HG03565 (cell line): ENCODE measurements around the gene ATP2A1.
"Not testable (repeated sequence)": the region's sequence is repeated elsewhere in the genome, so short reads cannot be mapped to it uniquely, and the experiment has no call there.

ENCODE experiments used
- ATAC-seq: cut with Tn5 transposase; IDR thresholded peaks from one replicate; pipeline ENCODE4 v1.9.1; 2021; ENCODE audit warnings: mild to moderate bottlenecking, moderate library complexity; ENCODE audit not compliant: unreplicated experiment

Gene ATP2A1

DNA sequence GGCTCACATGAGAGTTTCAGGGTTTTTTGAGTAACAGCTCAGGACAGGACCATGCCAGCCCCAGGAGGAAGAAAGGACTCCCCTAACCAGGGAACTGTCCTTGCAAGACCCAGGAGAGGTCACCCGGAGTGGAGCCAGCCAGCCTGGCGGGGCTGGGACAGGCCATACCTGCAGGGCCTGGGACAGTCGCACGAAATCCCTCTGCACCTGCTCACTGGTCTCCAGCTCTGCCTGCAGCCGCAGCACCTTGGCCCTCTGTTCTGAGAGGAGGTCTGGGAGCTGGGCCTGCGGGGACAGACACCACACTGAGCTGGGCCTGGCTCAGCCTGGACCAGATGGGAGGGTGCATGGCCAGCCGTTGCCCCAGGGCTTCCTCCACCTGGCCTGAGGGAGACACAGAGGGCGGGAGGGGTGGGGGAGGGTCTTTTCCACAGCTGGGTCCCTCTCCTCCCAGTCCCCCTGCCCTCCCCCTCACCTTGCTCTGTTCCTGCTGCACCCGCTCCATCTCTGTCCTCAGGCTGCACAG lies 27.0 kb downstream of the ATP2A1 start:
- ATAC-seq = no peak

DNA sequence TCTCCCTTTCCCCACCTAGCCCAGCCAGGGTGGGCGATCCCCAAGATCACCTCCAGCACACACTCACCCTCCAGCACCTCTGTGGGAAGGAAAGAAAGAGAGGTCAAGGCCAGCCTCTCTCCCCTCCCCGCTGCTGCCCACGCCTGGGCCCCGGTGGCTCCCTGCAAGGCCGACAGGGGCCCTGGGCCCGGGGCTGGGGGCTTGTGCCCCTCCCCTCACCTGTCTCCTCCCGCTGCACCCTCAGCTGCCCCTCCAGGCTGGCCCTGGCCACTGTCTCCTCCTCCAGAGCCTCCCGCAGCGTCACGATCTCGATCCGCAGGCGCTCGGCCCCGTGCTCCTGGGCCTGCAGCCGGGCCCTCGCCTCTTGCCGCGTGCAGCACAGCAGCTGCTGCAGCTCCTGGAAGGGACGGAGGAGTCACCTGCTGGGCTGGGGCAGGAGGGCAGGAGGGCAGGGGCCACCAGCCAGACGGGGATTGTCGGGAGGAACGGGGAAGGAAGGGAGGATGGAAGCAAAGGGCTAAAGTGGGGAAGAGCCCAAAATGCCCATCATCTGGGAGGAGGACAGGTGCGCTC lies 27.6 kb downstream of the ATP2A1 start:
- ATAC-seq = no peak

DNA sequence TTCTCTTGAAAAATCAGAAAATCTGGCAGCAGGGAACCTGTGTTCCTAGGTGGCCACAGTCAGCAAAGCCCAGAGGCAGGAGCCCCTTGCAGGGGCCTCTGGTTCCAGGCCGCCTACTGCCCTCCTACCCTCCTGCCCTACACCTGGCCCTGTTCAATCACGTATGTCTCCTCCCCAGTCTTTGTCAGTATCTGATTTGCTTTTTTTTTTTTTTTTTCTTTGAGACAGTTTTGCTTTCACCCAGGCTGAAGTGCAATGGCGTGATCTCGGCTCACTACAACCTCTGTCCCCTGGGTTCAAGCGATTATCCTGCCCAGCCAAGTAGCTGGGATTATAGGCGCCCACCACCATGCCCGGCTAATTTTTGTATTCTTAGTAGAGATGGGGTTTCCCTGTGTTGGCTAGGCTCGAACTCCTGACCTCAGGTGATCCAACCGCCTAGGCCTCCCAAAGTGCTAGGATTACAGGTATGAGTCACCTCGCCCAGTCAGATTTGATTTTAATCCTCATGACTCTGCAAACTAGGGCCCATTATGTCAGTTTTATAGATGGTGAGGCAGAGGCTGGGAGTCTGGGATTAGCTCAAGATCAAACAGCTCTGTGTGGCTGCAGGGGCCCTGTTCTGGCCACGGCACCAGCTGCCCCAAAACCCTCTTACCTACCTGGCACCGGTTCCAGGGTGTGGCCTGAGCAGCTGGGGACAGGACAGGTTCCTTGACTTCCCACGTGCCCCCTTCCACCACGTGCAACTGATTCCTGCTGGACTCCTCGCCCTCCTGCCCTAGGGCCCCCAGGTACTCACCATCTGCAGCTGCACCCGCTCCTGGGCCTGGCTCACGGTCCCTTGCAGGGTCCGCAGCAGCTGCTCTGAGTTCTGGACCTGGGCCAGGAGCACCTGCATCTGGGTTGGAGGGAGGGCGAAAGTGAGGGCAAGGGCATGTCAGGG lies 32.1 kb downstream of the ATP2A1 start:
- ATAC-seq = no peak

DNA sequence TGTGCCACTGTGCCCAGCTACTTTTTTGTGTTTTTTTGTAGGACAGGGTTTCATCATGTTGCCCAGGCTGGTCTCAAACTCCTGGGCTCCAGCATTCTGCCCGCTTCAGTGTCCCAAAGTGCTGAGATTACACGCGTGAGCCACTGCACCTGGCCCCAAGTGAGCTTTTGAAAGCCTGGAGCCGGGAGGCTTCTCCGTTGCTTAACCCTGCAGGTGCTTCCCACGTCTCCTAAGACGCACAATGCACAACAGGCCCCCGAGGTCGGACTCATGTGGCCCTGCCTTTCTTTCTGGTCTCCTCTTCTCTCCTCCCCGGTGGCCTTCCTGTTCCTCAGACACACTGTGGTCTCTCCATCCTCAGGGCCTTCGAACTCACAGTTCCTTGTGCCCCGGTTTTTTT lies 34.3 kb downstream of the ATP2A1 start:
- ATAC-seq = no peak

DNA sequence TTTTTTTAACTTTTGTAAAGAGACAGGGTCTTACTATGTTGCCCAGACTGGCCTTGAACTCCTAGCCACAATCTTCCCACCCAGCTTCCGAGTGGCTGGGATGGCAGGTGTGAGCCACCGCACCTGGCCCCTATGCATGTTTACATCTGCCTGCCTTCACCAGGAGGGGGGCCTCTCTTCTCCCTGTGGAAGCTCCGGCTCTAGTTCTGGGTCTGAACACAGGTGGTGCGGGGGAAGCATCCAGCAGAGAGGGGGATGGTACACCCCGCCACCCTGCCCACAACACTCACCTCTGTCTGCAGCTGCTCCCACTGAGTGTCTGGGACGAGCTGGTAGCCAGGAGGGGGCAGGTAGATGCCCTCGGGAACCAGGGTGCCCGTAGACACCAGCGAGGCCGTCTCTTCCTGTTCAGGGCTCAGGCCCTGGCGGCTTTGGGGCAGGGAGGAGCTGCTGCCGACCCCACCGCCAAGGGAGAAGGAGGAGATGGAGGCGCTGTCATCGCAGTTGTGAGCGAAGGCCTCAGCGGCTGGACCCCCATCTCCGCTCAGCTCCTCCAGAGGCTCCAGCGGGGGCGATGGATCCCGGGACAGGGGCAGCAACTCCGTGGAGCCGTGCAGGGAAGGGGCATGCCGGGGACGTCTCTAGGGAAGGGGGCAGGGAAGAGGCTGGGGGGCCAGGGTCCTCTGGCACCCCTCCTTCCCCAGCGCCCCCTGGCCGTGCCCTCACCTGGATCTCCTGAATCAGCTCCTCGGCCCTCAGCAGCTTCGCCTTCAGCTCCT lies 35.8 kb downstream of the ATP2A1 start:
- ATAC-seq = no peak

DNA sequence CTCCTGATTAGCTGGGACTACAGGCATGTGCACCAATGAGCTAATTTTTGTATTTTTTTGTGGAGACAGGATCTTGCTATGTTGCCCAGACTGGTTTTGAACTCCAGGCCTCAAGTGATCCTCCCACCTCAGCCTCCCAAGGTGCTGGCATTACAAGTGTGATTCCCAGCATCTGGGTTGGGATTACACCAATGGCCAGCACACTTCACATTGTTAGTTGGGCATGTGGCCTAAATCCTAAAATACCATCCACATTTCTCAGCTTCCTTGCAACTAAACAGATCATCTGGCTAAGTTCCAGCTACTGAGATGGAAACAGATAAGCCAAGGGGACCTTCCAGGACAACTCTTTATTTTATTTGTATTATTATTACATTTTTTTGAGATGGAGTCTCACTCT lies 36.9 kb downstream of the ATP2A1 start:
- ATAC-seq = no peak

DNA sequence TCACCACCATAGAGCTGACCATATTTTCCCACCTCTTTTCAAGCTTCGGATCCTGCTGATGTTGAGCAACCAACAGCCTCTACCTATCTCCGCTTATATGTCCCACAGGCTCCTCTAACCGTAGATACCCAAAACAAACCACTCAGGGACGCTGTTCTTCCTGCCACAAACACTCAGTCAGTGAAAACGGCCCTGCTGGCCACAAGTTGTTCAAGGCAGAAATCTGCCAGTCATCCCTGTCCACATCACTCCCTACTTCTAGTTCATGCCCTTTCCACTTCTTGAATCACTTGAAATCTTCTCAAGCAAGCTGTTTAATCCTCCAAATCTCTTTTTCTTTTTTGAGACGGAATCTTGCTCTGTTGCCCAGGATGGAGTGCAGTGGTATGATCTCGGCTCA lies 38.8 kb downstream of the ATP2A1 start:
- no peak for ATAC-seq

DNA sequence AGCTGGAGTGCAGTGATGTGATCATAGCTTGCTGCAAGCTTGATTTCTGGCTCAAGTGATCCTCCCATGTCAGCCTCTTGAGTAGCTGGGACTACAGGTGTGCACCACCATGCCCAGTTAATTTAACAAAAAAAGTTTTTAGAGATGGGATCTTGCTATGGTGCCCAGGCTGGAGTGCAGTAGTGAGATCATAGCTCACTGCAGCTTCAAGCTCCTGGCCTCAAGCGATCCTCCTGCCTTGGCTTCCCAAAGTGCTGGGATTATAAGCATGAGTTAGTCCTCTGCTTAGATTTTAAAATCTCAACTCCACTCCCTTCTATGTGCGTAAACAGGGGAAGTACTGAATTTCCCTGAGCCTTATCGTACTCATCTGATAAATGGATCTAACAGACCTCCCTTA lies 40.4 kb downstream of the ATP2A1 start:
- no peak for ATAC-seq

DNA sequence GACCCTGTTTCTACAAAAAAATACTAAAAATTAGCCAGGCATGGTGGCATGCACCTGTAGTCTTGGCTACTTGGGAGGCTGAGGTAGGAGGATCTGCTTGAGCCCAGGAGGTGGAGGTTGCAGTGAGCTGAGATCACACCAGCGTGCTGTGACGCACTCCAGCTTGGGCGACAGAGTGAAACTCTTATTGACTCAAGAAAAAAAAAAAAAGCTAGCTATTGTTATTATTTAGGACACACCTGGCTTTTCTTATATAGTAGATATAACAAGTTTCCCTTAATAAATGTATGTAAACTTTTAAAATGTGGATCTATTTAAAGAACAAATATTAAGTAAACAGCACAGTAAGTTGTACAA lies 44.9 kb downstream of the ATP2A1 start:
- no peak for ATAC-seq

DNA sequence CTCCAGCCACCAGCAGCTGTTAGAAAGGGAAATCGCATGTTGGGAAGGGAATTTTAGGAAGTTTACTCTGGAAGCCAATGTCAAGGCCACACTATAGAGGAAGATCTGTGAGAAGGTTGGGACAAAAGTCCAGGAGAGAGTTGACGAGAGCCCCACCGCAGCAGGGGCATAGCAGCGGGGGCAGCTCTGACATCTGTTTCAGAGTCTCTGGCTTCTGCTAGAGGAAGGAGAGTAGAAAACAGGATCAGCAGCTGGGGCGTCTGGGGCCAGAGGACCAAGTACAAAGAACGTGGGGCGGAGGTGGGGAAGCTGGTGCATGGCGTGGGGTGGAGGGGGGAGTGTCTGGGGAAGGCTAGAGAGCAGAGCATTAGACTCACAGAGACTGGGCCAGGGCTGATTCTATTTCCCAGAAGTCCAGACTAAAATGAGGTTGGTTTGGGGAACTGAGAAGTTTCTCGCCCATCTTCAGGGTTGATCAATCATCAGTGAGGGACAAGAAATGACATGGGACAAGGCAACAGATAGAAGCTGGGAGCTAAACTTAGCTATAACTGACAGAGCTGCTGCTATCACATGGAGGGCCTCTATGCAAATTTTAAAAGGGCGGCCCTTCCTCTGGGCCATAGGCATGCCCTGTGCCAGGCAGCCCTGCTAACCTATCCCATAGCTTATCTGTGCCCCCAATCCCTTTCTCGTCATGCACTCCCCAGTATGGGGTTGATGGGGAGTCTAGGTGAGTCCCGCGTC lies 45.5 kb downstream of the ATP2A1 start:
- peak; percentile 37 for ATAC-seq

DNA sequence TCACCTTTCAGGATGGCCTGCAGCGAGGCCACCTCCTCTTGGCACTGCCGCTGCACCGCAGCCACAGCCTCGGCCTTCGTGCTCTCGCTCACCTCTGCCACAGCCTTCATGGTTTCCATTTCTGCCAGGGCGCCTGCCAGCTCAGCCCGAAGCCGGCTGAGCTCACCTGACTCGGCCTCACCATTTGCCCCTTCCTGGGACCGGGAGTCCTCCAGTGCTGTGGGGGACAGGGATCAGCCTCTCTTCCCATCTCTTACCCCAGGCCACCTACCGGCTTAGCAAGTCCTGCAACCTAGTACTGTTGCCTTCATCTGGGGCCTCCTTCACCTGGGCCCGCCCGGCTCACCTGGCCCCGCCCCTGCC lies 46.1 kb downstream of the ATP2A1 start:
- no peak for ATAC-seq

DNA sequence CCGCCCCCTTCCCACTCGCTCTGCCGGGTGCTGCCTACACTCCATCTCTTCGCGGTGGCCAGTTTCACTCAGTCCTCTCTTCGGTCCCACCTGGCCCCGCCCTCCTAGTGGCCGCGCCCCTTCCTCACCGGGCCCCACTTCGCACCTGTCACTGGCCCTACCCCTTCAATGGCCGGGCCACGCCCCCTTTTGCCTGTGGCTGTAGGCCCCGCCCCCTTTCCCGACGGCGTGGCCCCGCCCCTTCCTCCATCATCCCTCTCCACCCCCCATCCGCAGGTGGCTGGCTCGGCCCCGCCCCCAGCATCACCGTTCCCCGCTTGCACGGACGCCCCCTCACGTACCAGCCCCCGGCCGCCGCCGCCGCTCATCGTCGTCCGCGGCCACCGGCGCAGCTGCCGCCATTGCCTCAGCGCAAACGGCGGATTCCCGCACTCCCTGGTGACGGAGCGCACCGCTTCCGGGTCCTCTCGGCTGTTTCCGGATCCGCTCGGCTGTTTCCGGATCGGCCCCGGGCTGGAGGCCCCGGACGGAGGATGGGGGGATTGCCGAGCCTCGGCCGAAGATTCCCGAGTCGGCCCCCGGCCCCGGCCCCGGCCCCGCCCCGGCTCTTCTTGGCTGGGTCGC lies 46.6 kb downstream of the ATP2A1 start, which contains the start of gene RABEP2:
Gene RABEP2 (minus strand): TSS at position 477 of the 624 bp plus-strand sequence. CDS start 75 bp downstream, at position 402.
- peak; percentile 44 for ATAC-seq

DNA sequence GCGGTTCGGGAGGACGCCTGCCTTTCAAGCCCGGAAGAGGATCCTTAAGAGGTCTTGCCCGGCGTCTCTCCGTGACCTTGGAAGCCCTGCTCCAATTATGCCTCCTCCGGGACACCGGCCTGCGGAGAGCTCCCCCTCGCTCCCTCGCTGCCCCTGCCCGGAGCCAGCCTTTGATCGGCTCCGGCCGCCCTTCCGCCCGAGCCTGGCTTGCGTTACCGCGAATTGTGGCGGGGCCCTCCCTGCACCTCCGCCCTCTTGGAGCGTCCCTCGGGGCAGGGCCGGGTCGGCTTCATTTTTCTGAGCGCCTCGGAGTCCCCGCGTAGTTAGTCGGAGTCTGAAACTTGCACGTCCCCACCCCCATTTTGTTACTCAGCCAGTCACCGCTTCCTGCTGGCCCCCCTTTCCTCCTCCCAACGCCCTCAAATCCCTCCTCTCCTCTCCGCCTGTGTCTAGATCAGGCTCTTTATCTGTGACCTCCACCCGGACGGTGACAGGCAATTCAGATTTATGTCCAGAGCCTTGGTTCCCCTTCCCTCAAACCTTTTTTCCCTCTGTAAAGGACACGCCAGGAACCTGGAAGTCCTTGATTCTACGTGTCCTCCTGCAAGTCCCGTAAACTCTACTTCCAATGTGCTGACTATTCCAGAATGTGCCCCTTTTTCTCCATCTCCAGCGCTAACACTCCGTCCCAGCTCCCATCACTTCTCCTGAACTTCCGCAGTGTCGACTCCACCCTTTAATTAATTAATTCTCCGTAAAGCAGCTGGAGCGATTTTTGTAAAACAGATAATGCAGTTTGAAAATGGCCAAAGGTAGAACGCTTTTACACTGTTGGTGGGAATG lies 47.3 kb downstream of the ATP2A1 start:
- no peak for ATAC-seq

DNA sequence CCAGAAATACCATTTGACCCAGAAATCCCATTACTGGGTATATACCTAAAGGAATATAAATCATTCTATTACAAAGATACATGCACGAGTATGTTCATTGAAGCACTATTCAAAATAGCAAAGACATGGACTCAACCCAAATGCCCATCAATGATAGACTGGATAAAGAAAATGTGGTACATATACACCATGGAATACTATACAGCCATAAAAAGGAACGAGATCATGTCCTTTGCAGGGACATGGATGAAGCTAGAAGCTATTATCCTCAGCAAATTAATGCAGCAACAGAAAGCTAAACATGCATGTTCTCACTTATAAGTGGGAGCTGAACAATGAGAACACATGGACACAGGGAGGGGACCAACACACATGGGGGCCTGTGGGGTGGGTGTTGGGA lies 48.0 kb downstream of the ATP2A1 start:
- ATAC-seq = not testable (repeated sequence)

DNA sequence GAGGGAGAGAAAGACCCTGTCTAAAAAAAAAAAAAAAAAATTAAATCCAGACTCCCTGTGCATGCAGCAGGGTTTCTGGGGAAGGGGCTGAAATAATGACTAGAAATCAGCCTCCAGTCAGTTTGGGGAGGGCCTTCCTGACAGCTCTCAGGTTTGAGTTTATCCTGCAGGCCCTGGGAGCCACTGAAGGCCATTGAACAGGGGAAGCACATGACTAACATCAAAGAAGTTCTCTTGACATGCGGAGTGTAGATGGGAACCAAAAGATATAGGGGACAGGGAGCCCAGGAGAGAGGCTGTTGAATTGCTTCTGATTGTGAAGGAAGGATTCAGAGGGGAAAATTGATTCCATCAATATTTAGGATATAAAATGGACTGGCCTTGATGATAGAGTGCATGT lies 49.5 kb downstream of the ATP2A1 start:
- no peak for ATAC-seq

DNA sequence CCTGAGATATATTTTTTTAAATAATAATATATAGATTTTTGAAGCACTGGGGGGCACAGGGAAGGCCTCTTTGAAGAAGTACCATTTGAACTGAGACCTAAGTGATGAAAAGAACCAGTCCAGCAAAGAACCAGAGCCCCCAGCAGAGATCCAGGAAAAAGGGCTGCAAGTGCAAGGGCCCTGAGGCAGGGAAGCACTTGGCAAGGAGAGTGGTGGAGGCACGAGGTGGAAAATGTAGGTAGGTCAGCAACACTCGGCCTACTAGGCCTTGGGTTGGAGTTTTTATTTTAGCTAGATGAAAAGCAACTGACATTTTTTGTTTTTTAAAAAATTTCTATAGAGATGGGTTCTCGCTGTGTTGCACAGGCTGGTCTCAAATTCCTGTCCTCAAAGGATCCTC lies 51.9 kb downstream of the ATP2A1 start:
- no peak for ATAC-seq

DNA sequence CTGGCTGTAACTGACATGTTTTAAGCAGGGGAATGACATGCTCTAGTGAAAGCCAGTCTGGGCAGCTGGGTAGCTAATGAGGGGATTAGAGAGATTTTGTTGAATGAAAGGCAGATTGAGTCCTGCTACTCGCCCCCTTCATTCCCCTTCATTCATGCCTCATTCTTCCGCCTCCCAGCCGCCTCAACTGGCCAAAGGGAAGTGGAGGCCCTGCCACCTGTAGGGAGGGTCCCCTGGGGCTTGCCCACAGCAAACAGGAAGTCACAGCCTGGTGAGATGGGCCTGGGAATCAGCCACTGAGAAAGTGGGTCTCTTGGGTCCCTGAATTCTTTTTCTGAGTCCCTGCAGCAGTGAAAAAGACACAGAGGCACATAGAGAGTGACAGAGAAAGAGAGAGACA lies 52.4 kb downstream of the ATP2A1 start:
- no peak for ATAC-seq

DNA sequence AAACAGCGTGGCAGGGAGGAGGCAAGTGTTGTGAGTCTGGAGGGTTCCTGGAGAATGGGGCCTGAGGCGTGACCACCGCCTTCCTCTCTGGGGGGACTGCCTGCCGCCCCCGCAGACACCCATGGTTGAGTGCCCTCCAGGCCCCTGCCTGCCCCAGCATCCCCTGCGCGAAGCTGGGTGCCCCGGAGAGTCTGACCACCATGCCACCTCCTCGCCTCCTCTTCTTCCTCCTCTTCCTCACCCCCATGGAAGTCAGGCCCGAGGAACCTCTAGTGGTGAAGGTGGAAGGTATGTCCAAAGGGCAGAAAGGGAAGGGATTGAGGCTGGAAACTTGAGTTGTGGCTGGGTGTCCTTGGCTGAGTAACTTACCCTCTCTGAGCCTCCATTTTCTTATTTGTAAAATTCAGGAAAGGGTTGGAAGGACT lies 53.5 kb downstream of the ATP2A1 start, which contains the start of gene CD19:
Gene CD19 (plus strand): TSS at position 171 of the 425 bp plus-strand sequence. CDS start 30 bp downstream, at position 201.
- ATAC-seq = no peak
